Measurements from ENCODE around the gene HS3ST3B1.

Gene HS3ST3B1

DNA sequence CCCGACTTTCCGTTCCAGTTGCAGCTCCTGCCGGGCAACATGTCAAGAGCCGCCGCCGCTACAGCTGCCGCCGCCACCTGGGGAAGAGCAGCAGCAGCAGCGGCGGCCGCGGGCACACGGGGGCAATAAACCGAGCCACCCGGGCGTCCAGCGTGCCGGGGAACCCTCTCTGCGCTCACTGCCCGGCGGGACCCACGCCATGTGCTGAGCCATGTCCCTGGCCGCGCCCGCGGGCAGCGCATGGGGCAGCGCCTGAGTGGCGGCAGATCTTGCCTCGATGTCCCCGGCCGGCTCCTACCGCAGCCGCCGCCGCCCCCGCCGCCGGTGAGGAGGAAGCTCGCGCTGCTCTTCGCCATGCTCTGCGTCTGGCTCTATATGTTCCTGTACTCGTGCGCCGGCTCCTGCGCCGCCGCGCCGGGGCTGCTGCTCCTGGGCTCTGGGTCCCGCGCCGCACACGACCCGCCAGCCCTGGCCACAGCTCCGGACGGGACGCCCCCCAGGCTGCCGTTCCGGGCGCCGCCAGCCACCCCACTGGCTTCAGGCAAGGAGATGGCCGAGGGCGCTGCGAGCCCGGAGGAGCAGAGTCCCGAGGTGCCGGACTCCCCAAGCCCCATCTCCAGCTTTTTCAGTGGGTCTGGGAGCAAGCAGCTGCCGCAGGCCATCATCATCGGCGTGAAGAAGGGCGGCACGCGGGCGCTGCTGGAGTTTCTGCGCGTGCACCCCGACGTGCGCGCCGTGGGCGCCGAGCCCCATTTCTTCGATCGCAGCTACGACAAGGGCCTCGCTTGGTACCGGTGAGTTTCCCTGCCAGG is 604 bp downstream of the HS3ST3B1 start:
- Histone ChIP-seq H3K4me3 (replicated peaks; ENCODE audit: low read depth, low read length) (peak overlapping the region; percentile 39), H3K27me3 (replicated peaks; ENCODE audit: control insufficient read depth, insufficient read depth, low read length) (no peaks in the 10 kb centered on the region; the same call in none of the 2 replicates), H3K36me3 (ENCODE audit: control insufficient read depth, insufficient read depth, low read length) (no peaks in the 10 kb centered on the region)
- TF ChIP-seq, protein P1, sequence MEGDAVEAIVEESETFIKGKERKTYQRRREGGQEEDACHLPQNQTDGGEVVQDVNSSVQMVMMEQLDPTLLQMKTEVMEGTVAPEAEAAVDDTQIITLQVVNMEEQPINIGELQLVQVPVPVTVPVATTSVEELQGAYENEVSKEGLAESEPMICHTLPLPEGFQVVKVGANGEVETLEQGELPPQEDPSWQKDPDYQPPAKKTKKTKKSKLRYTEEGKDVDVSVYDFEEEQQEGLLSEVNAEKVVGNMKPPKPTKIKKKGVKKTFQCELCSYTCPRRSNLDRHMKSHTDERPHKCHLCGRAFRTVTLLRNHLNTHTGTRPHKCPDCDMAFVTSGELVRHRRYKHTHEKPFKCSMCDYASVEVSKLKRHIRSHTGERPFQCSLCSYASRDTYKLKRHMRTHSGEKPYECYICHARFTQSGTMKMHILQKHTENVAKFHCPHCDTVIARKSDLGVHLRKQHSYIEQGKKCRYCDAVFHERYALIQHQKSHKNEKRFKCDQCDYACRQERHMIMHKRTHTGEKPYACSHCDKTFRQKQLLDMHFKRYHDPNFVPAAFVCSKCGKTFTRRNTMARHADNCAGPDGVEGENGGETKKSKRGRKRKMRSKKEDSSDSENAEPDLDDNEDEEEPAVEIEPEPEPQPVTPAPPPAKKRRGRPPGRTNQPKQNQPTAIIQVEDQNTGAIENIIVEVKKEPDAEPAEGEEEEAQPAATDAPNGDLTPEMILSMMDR (IDR thresholded peaks at IDR 0.05; ENCODE audit: insufficient read depth, low read length, poor library complexity, severe bottlenecking) = no peak
- no peak for DNase-seq (ENCODE audit: extremely low read depth, insufficient read length)

DNA sequence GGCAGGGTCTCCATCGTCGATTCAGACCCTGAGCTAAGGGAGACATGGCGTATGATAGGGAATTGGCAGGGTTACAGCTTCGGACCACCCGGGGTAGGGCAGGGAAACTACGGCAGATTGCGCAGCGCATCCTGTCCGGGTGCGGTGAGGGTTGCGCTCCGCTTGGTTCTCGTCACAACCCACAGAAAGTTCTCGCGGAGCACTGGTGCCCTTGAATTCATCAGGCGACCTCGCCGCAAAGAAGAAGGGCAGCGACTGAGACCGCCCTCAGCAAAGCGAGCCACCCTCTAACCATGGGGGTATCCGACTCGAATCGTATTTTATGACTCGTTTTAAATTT is 1.2 kb downstream of the HS3ST3B1 start:
- Histone ChIP-seq H3K27me3 (replicated peaks; ENCODE audit: control insufficient read depth, insufficient read depth, low read length) (no peaks in the 10 kb centered on the region; the same call in none of the 2 replicates), H3K4me3 (replicated peaks; ENCODE audit: low read depth, low read length) (peak overlapping the region; percentile 39), H3K36me3 (ENCODE audit: control insufficient read depth, insufficient read depth, low read length) (no peaks in the 10 kb centered on the region)
- DNase-seq (ENCODE audit: extremely low read depth, insufficient read length) = peak; percentile 43
- TF ChIP-seq, protein P1 (IDR thresholded peaks at IDR 0.05; ENCODE audit: insufficient read depth, low read length, poor library complexity, severe bottlenecking) = no peak

DNA sequence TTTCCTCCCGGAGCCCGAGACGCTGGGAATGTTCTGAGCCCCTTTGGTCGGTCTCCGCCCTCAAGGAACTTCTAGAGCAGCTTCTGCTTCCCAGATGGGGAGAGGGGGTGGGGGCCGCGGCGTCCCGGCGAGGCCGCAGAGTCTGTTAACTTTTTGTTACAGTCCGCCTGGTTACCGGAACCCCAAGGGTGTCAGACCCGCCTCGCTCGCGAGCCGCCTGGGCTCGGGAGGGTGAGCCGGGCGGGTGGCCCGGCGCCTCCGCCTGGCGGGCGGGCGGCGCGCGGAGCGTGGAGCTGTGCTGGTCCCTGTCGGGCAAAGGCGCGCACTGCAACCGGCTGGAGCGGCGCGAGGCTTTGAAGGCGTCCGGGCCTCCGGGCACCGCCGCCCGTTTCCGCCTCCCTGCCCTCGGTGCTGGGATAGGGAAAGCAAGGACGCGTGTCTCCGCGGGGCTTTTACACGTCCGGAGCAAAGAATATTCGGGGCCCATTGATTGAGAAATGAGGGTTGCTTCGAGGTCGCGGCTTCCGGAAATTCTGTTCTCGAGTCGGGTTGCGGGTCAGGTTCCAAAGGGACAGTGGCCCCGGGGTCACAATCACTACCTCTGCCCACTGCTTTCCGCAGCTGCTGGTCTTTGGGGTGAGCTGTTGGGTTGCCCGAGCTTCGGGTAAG is 1.7 kb downstream of the HS3ST3B1 start:
- H3K4me3 ChIP-seq (replicated peaks; ENCODE audit: low read depth, low read length) = peak overlapping the region; percentile 39
- TF ChIP-seq, protein P1 (IDR thresholded peaks at IDR 0.05; ENCODE audit: insufficient read depth, low read length, poor library complexity, severe bottlenecking) = peak; percentile 65
- no peaks in the 10 kb centered on the region; the same call in none of the 2 replicates for H3K27me3 ChIP-seq (replicated peaks; ENCODE audit: control insufficient read depth, insufficient read depth, low read length)
- H3K36me3 ChIP-seq (ENCODE audit: control insufficient read depth, insufficient read depth, low read length) = no peaks in the 10 kb centered on the region
- peak; percentile 74 for DNase-seq (ENCODE audit: extremely low read depth, insufficient read length)

DNA sequence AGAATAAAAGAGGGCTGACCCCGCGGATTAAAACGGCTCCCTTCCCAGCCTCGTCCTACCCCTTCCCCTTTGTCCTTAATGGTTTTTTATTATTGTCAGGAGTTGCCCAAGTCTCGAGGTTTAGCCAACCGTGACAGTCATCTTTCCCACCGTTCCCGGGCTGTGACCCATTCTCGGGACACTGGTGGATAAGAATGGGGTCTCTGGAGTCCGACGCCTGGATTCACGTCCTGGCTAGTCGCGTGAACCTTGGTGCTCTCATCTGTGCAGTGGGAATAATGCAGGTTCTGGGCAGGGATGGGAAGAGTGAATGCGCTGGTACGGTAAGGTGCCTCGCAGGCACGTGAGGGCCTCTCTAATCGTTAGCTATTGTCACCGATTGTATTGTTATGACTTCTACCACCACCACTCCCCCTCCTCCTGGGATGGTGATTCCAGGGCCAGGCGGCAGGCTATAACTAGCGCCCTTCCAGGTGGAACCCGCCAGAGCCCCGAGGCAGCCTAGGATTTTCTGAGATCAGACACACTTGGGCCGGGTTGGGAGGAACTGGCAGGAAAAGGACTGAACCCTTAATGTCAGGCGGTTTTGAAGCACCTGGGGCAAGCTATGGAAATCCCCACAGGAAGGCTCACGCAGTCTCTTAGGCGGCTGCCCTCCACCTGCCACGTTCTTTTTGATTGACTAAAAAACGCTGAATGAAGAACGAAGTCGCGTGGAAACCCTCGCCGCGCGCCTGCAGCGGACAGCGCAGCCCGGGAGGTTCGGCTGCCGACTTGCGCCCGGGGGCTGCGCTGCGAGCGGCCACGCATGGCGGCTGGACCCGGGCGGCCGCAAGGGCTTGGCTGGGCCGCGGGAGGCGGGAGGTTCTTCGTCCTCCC is 2.7 kb downstream of the HS3ST3B1 start:
- peak overlapping the region; percentile 37; the same call in 1 of the 2 replicates for H3K4me3 ChIP-seq (replicated peaks; ENCODE audit: low read depth, low read length)
- no peaks in the 10 kb centered on the region for H3K36me3 ChIP-seq (ENCODE audit: control insufficient read depth, insufficient read depth, low read length)
- H3K27me3 ChIP-seq (replicated peaks; ENCODE audit: control insufficient read depth, insufficient read depth, low read length) = no peaks in the 10 kb centered on the region; the same call in none of the 2 replicates
- no peak for DNase-seq (ENCODE audit: extremely low read depth, insufficient read length)
- TF ChIP-seq, protein P1 (IDR thresholded peaks at IDR 0.05; ENCODE audit: insufficient read depth, low read length, poor library complexity, severe bottlenecking) = no peak

DNA sequence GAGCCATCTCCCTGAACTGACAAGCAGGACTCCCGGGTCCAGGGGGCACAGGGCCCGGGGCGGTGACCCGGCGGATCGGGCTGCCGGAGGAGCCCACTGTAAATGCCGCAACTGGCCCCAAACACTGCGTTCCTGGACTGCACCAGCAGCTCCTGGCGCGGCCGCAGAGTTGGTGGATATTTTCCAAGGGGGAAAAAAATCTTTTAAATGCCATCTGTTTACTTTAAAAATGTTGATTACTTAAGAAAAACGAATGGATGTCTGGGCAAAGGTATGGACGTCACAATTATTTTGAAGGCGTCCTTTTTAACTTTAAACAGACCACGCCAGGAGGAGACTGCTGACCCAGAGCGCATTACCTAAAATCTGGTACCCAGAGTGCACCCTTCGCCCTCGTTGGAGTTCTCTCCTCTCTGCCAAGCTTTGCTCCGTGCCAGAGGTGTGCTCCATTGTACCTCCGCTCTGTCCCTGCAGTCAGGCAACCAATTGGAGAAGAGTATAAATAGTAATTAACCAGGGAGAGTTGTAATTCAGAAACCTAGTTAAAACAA is 3.4 kb downstream of the HS3ST3B1 start:
- no peaks in the 10 kb centered on the region for H3K36me3 ChIP-seq (ENCODE audit: control insufficient read depth, insufficient read depth, low read length)
- no peak for DNase-seq (ENCODE audit: extremely low read depth, insufficient read length)
- H3K4me3 ChIP-seq (replicated peaks; ENCODE audit: low read depth, low read length) = no peak overlapping the region
- H3K27me3 ChIP-seq (replicated peaks; ENCODE audit: control insufficient read depth, insufficient read depth, low read length) = no peaks in the 10 kb centered on the region; the same call in none of the 2 replicates
- TF ChIP-seq, protein P1 (IDR thresholded peaks at IDR 0.05; ENCODE audit: insufficient read depth, low read length, poor library complexity, severe bottlenecking) = no peak

All from GM06990 (cell line).